HepG2 (cell line): ENCODE results near the gene CSNK1G1. TPM values are rescaled to one million over a fixed set of nuclear protein-coding genes. Genes with fewer than 3 reads are reported as not detected.

Experiments
- GZF1 ChIP-seq: sonication (generic); formaldehyde crosslinking; IDR thresholded peaks from 2 replicates; pipeline ENCODE4 v1.5.1; 2020; ENCODE audit warnings: mild to moderate bottlenecking, missing genetic modification reagents
- KLF9 ChIP-seq: IDR thresholded peaks from 2 replicates; pipeline ENCODE4 v1.6.1; 2016; ENCODE audit warnings: low read depth
- MAF1 ChIP-seq: sonication (generic); formaldehyde crosslinking; IDR thresholded peaks from 2 replicates; pipeline ENCODE4 v1.5.0; 2020; ENCODE audit warnings: missing genetic modification reagents, borderline replicate concordance
- MEF2D ChIP-seq: sonication (generic); formaldehyde crosslinking; IDR thresholded peaks from 2 replicates; pipeline ENCODE4 v1.5.1; 2020; ENCODE audit warnings: mild to moderate bottlenecking, missing genetic modification reagents
- SYNCRIP ChIP-seq: fragments of 200-400 bp; formaldehyde crosslinking; IDR thresholded peaks from 2 replicates; pipeline ENCODE4 v1.6.1; 2018; ENCODE audit warnings: mild to moderate bottlenecking, low read depth, low read length; ENCODE audit not compliant: insufficient read depth
- TCF12 ChIP-seq, 2 experiments: fragments of 450-650 bp in 1 of 2; sonication (generic) in 1 of 2; formaldehyde crosslinking in 1 of 2; IDR thresholded peaks; 2 replicates each; pipeline versions ENCODE4 v1.6.1 to v1.8.0; 2017 to 2022; ENCODE audit warnings: antibody characterized with exemption in 1 of 2, mild to moderate bottlenecking in 1 of 2, missing genetic modification reagents in 1 of 2, moderate library complexity in 1 of 2
- TMF1 ChIP-seq: sonication (generic); formaldehyde crosslinking; IDR thresholded peaks from 2 replicates; pipeline ENCODE4 v1.8.1; 2022; ENCODE audit warnings: low read depth, missing genetic modification reagents
- WIZ ChIP-seq: sonication (generic); formaldehyde crosslinking; IDR thresholded peaks from 2 replicates; pipeline ENCODE4 v1.5.1; 2020; ENCODE audit warnings: mild to moderate bottlenecking, missing genetic modification reagents
- YEATS4 ChIP-seq: sonication (generic); formaldehyde crosslinking; IDR thresholded peaks from 2 replicates; pipeline ENCODE4 v1.4.0; 2020; ENCODE audit warnings: missing genetic modification reagents, borderline replicate concordance
- ZFP37 ChIP-seq: sonication (generic); formaldehyde crosslinking; IDR thresholded peaks from 2 replicates; pipeline ENCODE4 v1.4.0; 2020; ENCODE audit warnings: missing genetic modification reagents, borderline replicate concordance
- ZNF138 ChIP-seq: sonication (generic); formaldehyde crosslinking; IDR thresholded peaks from 2 replicates; pipeline ENCODE4 v1.5.0; 2020; ENCODE audit warnings: mild to moderate bottlenecking, low read depth, missing genetic modification reagents
- ZNF253 ChIP-seq: sonication (generic); formaldehyde crosslinking; IDR thresholded peaks from 2 replicates; pipeline ENCODE4 v1.8.0; 2022; ENCODE audit warnings: mild to moderate bottlenecking, missing genetic modification reagents, borderline replicate concordance
- ZNF44 ChIP-seq: sonication (generic); formaldehyde crosslinking; IDR thresholded peaks from 2 replicates; pipeline ENCODE4 v1.5.1; 2020; ENCODE audit warnings: mild to moderate bottlenecking, missing genetic modification reagents
- ZNF816 ChIP-seq: sonication (generic); formaldehyde crosslinking; IDR thresholded peaks from 2 replicates; pipeline ENCODE4 v1.8.0; 2022; ENCODE audit warnings: missing genetic modification reagents, mild to moderate bottlenecking, borderline replicate concordance
- polyA plus RNA-seq, 8 experiments: library from polyadenylated mRNA; depleted of rRNA in 3 of 8; stranded (reverse) in 7 of 8; unstranded in 1 of 8; fragments of >200 nt; fragmentation: Illumina TruSeq in 4 of 8; extraction: Trizol in 4 of 8; gene quantifications; 2 replicates each; pipeline versions ENCODE4 v1.2.1 to v1.2.3, GENCODE V29; 2011 to 2016; ENCODE audit warnings: low read depth in 4 of 8, missing spikeins in 1 of 8, mixed read lengths in 1 of 8; ENCODE audit not compliant: insufficient read depth in 1 of 8
- total RNA-seq, 5 experiments: library from RNA; depleted of rRNA; stranded (reverse); fragments of >200 nt; fragmentation: Illumina TruSeq; extraction: Trizol; gene quantifications; 2 replicates each; pipeline ENCODE4 v1.2.3, GENCODE V29; 2016; ENCODE audit warnings: low read depth in 1 of 5
- TF ChIP-seq, protein P1 (sequence below): sonication (generic); formaldehyde crosslinking; IDR thresholded peaks from 2 replicates; pipeline ENCODE4 v1.4.0; 2020; ENCODE audit warnings: missing genetic modification reagents; ENCODE audit errors: not compliant biosample characterization
- TF ChIP-seq, protein P2 (sequence below): sonication (generic); formaldehyde crosslinking; IDR thresholded peaks from 2 replicates; pipeline ENCODE4 v1.4.0; 2020; ENCODE audit warnings: mild to moderate bottlenecking, missing genetic modification reagents, borderline replicate concordance
- TF ChIP-seq, protein P3 (sequence below): sonication (generic); formaldehyde crosslinking; IDR thresholded peaks from 2 replicates; pipeline ENCODE4 v1.9.0; 2022; ENCODE audit warnings: low read depth, missing genetic modification reagents
- TF ChIP-seq, protein P4 (sequence below): sonication (generic); formaldehyde crosslinking; IDR thresholded peaks from 2 replicates; pipeline ENCODE4; 2020; ENCODE audit warnings: missing genetic modification reagents, mild to moderate bottlenecking, borderline replicate concordance

CSNK1G1 gene
- total and polyA plus RNA-seq, 2 of the 13 experiments (the other 11 are each of a cell fraction or from before 2014, with no cell fraction given), result 8.5 to 12.6 TPM

DNA sequence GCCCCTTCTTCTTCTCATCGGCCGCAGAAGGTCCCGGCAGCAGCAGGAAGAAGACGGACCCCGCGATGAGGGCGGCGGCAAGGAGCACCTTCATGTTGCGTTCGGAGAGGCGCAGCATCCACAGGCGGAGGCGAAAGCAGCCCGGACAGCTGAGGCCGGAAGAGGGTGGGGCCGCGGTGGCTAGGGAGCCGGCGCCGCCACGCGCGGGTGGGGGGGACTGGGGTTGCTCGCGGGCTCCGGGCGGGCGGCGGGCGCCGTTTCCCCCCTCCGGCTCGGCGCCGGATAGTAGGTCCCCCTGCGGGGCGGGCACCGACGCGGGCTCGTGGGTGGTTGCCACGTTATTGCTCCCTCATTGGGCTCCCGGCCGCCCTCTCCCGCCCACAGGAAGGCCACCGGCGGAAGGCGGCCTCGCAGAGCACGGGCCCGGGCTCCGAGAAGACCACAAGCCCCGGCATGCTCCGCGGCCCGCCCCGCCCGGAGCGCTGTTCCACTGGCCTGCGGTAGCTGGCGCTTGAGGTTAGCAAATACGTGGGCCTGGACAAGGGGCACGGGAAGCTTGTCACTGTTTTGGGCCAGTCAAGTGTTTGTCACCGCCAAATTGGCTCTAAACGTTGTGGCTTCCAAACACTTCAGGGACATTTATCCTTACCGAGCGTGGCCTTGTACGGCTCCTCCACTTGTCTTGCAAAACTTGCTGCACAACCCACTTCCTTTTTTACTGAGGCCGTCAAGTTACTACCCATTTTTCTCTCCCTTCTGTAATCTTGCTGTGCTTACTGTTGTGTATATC lies 192.9 kb downstream of the CSNK1G1 start, which contains the start of gene PPIB (continued):
- TF ChIP-seq ZNF816 (CRISPR knock-in tag) (no peak), YEATS4 (peak; percentile 95), GZF1 (CRISPR knock-in tag) (no peak), SYNCRIP (no peak), TMF1 (peak; percentile 53; the same call in 1 of the 2 replicates), WIZ (CRISPR knock-in tag) (no peak), MAF1 (0 out of 2 replicates have a peak, but pooled peaks have one; percentile 27), KLF9 (CRISPR knock-in tag) (no peak), ZNF253 (CRISPR knock-in tag) (no peak), MEF2D (CRISPR knock-in tag) (no peak; the same call in 1 of the 2 replicates), ZFP37 (CRISPR knock-in tag) (no peak), ZNF138 (no peak), ZNF44 (CRISPR knock-in tag) (no peak), TCF12 (IDR thresholded peaks at IDR 0.05) (no peak), TCF12 (CRISPR knock-in tag; IDR thresholded peaks at IDR 0.05) (no peak)
- TF ChIP-seq, protein P1, sequence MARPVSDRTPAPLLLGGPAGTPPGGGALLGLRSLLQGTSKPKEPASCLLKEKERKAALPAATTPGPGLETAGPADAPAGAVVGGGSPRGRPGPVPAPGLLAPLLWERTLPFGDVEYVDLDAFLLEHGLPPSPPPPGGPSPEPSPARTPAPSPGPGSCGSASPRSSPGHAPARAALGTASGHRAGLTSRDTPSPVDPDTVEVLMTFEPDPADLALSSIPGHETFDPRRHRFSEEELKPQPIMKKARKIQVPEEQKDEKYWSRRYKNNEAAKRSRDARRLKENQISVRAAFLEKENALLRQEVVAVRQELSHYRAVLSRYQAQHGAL (CRISPR knock-in tag), result no peak
- TF ChIP-seq, protein P2, sequence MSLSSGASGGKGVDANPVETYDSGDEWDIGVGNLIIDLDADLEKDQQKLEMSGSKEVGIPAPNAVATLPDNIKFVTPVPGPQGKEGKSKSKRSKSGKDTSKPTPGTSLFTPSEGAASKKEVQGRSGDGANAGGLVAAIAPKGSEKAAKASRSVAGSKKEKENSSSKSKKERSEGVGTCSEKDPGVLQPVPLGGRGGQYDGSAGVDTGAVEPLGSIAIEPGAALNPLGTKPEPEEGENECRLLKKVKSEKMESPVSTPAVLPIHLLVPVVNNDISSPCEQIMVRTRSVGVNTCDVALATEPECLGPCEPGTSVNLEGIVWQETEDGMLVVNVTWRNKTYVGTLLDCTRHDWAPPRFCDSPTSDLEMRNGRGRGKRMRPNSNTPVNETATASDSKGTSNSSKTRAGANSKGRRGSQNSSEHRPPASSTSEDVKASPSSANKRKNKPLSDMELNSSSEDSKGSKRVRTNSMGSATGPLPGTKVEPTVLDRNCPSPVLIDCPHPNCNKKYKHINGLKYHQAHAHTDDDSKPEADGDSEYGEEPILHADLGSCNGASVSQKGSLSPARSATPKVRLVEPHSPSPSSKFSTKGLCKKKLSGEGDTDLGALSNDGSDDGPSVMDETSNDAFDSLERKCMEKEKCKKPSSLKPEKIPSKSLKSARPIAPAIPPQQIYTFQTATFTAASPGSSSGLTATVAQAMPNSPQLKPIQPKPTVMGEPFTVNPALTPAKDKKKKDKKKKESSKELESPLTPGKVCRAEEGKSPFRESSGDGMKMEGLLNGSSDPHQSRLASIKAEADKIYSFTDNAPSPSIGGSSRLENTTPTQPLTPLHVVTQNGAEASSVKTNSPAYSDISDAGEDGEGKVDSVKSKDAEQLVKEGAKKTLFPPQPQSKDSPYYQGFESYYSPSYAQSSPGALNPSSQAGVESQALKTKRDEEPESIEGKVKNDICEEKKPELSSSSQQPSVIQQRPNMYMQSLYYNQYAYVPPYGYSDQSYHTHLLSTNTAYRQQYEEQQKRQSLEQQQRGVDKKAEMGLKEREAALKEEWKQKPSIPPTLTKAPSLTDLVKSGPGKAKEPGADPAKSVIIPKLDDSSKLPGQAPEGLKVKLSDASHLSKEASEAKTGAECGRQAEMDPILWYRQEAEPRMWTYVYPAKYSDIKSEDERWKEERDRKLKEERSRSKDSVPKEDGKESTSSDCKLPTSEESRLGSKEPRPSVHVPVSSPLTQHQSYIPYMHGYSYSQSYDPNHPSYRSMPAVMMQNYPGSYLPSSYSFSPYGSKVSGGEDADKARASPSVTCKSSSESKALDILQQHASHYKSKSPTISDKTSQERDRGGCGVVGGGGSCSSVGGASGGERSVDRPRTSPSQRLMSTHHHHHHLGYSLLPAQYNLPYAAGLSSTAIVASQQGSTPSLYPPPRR (CRISPR knock-in tag), result 0 out of 2 replicates have a peak, but pooled peaks have one; percentile 23
- TF ChIP-seq, protein P3, sequence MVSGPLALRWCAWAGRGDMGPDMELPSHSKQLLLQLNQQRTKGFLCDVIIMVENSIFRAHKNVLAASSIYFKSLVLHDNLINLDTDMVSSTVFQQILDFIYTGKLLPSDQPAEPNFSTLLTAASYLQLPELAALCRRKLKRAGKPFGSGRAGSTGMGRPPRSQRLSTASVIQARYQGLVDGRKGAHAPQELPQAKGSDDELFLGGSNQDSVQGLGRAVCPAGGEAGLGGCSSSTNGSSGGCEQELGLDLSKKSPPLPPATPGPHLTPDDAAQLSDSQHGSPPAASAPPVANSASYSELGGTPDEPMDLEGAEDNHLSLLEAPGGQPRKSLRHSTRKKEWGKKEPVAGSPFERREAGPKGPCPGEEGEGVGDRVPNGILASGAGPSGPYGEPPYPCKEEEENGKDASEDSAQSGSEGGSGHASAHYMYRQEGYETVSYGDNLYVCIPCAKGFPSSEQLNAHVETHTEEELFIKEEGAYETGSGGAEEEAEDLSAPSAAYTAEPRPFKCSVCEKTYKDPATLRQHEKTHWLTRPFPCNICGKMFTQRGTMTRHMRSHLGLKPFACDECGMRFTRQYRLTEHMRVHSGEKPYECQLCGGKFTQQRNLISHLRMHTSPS (CRISPR knock-in tag), result peak; percentile 32
- TF ChIP-seq, protein P4, sequence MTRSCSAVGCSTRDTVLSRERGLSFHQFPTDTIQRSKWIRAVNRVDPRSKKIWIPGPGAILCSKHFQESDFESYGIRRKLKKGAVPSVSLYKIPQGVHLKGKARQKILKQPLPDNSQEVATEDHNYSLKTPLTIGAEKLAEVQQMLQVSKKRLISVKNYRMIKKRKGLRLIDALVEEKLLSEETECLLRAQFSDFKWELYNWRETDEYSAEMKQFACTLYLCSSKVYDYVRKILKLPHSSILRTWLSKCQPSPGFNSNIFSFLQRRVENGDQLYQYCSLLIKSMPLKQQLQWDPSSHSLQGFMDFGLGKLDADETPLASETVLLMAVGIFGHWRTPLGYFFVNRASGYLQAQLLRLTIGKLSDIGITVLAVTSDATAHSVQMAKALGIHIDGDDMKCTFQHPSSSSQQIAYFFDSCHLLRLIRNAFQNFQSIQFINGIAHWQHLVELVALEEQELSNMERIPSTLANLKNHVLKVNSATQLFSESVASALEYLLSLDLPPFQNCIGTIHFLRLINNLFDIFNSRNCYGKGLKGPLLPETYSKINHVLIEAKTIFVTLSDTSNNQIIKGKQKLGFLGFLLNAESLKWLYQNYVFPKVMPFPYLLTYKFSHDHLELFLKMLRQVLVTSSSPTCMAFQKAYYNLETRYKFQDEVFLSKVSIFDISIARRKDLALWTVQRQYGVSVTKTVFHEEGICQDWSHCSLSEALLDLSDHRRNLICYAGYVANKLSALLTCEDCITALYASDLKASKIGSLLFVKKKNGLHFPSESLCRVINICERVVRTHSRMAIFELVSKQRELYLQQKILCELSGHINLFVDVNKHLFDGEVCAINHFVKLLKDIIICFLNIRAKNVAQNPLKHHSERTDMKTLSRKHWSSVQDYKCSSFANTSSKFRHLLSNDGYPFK (CRISPR knock-in tag), result peak; percentile 60; the same call in 1 of the 2 replicates
